ENCODE measurements around the gene VPS16.

Gene VPS16

DNA sequence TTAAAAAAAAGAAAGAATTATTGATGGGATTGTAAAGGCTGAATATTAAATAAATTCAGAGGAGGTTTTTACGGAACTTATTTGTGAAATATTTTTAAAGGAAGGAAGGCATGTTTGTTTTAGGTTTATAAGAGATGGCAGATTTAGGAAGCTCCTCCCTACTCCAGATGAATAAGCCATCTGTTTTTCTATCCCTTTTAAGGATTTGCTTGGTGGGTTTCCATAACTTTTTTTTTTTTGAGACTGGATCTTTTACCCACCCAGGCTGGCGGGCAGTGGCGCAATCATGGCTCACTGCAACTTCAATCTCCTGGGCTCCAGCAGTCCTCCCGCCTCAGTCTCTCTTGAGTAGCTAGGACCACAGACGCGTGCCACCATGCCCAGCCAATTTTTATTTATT is 63.1 kb downstream of the VPS16 start:
- DNase-seq: no peak

- no peak for DNase-seq
Measured at GRCh38 chr20:2907519-2907918, 67.0 kb downstream of the VPS16 start.

GRCh38 chr20:2909953-2910352 is 69.4 kb downstream of the VPS16 start:
- DNase-seq: no peak

GRCh38 chr20:2911200-2911599 is 70.7 kb downstream of the VPS16 start:
- no peak for DNase-seq

DNA sequence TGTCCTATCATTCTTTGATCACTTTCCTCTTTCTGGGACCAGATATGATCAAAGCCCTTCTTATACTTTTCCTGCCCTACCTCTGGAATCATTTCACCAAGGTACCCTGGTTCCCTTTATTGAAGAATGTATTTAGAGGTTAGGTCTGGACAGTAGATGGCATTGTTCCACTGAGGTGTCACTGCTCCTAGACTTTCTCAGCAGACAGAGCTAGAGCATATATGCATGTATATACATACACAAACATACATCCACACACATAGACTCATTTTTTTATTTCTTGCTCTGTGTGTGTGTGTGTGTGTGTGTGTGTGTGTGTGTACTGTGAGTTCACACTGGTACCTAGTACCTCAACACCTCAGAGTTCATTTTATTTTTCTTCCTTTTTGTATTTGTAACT is 73.6 kb downstream of the VPS16 start:
- no peak for DNase-seq

Data from T1000 (cell line).